Fibroblast of the conjunctiva (primary cell): Measurements from ENCODE around the gene GRIFIN.

Experiments
- DNase-seq: peaks from one replicate; pipeline ENCODE4 v3.0.0-alpha.2; 2010; ENCODE audit warnings: low read depth

GRIFIN gene

GRCh38 chr7:2432910-2433712 is 43.1 kb downstream of the GRIFIN start:
- DNase-seq: no peak

DNA sequence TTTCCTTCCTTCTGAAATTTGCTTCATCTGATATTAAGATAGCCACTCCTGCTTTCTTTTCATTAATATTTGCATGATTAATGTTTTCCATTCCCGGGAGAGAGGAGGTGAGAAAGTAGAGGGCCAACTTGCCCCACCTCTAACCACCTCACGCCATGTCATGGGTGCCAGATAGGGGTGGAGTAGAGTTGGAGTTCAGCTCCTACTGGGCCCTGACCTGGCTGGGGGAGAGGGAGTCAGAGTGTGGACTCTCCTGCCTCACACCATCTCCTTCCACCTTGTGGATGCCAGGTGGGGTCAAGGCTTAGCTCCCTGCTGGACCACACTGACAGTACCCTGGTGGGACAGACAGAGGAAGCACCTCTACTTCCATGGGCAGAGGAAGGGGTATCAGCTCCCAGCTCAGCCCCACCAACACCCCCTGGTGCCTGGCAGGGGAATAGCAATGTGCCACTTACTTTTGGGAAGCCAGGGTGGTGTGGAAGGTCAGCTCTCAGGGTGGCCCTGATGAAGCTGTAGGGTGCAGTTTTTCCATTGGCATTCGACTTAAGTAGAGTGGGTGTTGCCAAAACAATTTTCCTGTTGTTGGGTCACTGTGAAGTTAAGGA is 44.8 kb downstream of the GRIFIN start:
- no peak for DNase-seq

GRCh38 chr7:2425749-2426148 is 50.4 kb downstream of the GRIFIN start:
- no peak for DNase-seq
